Measurements from ENCODE around the gene NPC1.
"Not testable (repeated sequence)": the region's sequence is repeated elsewhere in the genome, so short reads cannot be mapped to it uniquely, and the experiment has no call there.

Gene NPC1

GRCh38 chr18:23584019-23584983, 2.0 kb downstream of the NPC1 start:
- DNase-seq (ENCODE audit: insufficient read length) (no peak), FAIRE-seq (no peak)
- TF ChIP-seq POLR2A (IDR thresholded peaks at IDR 0.05; ENCODE audit: low read depth, low read length) (no peak), POLR2AphosphoS5 (IDR thresholded peaks at IDR 0.05; ENCODE audit: low read depth, low read length) (no peak), TAF1 (IDR thresholded peaks at IDR 0.05; ENCODE audit: borderline replicate concordance, low read depth, low read length) (no peak)

GRCh38 chr18:23583071-23583865, 3.0 kb downstream of the NPC1 start:
- TF ChIP-seq POLR2AphosphoS5 (IDR thresholded peaks at IDR 0.05; ENCODE audit: low read depth, low read length), result no peak
- TF ChIP-seq POLR2A (IDR thresholded peaks at IDR 0.05; ENCODE audit: low read depth, low read length), result no peak
- no peak for TF ChIP-seq TAF1 (IDR thresholded peaks at IDR 0.05; ENCODE audit: borderline replicate concordance, low read depth, low read length)

GRCh38 chr18:23580677-23581367, 5.5 kb downstream of the NPC1 start:
- FAIRE-seq, result no peak
- no peak for TF ChIP-seq POLR2AphosphoS5 (IDR thresholded peaks at IDR 0.05; ENCODE audit: low read depth, low read length)
- TF ChIP-seq POLR2A (IDR thresholded peaks at IDR 0.05; ENCODE audit: low read depth, low read length), result no peak
- TF ChIP-seq TAF1 (IDR thresholded peaks at IDR 0.05; ENCODE audit: borderline replicate concordance, low read depth, low read length), result no peak
- DNase-seq (ENCODE audit: insufficient read length), result no peak

More at GRCh38 chr18:23583071-23583865, 3.0 kb downstream of the NPC1 start:
- DNase-seq (ENCODE audit: insufficient read length) (no peak), FAIRE-seq (no peak)

- no peak for TF ChIP-seq POLR2AphosphoS5 (IDR thresholded peaks at IDR 0.05; ENCODE audit: low read depth, low read length)
- no peak for TF ChIP-seq POLR2A (IDR thresholded peaks at IDR 0.05; ENCODE audit: low read depth, low read length)
- no peak for TF ChIP-seq TAF1 (IDR thresholded peaks at IDR 0.05; ENCODE audit: borderline replicate concordance, low read depth, low read length)
- DNase-seq (ENCODE audit: insufficient read length), result no peak
- no peak for FAIRE-seq
Observed at GRCh38 chr18:23578891-23579653, 7.2 kb downstream of the NPC1 start.

- no peak for FAIRE-seq
- TF ChIP-seq POLR2AphosphoS5 (IDR thresholded peaks at IDR 0.05; ENCODE audit: low read depth, low read length) (no peak), TAF1 (IDR thresholded peaks at IDR 0.05; ENCODE audit: borderline replicate concordance, low read depth, low read length) (no peak), POLR2A (IDR thresholded peaks at IDR 0.05; ENCODE audit: low read depth, low read length) (no peak)
- no peak for DNase-seq (ENCODE audit: insufficient read length)
Observed at GRCh38 chr18:23578067-23578701, 8.1 kb downstream of the NPC1 start.

- not testable (repeated sequence) for FAIRE-seq; DNase-seq (ENCODE audit: insufficient read length)
Observed at GRCh38 chr18:23577521-23577920, 8.8 kb downstream of the NPC1 start.

GRCh38 chr18:23575309-23575651, 11.0 kb downstream of the NPC1 start:
- DNase-seq (ENCODE audit: insufficient read length), result no peak
- TF ChIP-seq POLR2A (IDR thresholded peaks at IDR 0.05; ENCODE audit: low read depth, low read length) (no peak), POLR2AphosphoS5 (IDR thresholded peaks at IDR 0.05; ENCODE audit: low read depth, low read length) (no peak), TAF1 (IDR thresholded peaks at IDR 0.05; ENCODE audit: borderline replicate concordance, low read depth, low read length) (no peak)
- no peak for FAIRE-seq

GRCh38 chr18:23574611-23575308, 11.5 kb downstream of the NPC1 start:
- FAIRE-seq, result no peak
- TF ChIP-seq TAF1 (IDR thresholded peaks at IDR 0.05; ENCODE audit: borderline replicate concordance, low read depth, low read length) (no peak), POLR2AphosphoS5 (IDR thresholded peaks at IDR 0.05; ENCODE audit: low read depth, low read length) (no peak), POLR2A (IDR thresholded peaks at IDR 0.05; ENCODE audit: low read depth, low read length) (no peak)
- no peak for DNase-seq (ENCODE audit: insufficient read length)

- no peak for FAIRE-seq
- no peak for DNase-seq (ENCODE audit: insufficient read length)
- no peak for TF ChIP-seq POLR2AphosphoS5 (IDR thresholded peaks at IDR 0.05; ENCODE audit: low read depth, low read length)
Observed at GRCh38 chr18:23573626-23574431, 12.5 kb downstream of the NPC1 start.
